ENCODE data around the gene AKAP4.

The AKAP4 gene, protein sequence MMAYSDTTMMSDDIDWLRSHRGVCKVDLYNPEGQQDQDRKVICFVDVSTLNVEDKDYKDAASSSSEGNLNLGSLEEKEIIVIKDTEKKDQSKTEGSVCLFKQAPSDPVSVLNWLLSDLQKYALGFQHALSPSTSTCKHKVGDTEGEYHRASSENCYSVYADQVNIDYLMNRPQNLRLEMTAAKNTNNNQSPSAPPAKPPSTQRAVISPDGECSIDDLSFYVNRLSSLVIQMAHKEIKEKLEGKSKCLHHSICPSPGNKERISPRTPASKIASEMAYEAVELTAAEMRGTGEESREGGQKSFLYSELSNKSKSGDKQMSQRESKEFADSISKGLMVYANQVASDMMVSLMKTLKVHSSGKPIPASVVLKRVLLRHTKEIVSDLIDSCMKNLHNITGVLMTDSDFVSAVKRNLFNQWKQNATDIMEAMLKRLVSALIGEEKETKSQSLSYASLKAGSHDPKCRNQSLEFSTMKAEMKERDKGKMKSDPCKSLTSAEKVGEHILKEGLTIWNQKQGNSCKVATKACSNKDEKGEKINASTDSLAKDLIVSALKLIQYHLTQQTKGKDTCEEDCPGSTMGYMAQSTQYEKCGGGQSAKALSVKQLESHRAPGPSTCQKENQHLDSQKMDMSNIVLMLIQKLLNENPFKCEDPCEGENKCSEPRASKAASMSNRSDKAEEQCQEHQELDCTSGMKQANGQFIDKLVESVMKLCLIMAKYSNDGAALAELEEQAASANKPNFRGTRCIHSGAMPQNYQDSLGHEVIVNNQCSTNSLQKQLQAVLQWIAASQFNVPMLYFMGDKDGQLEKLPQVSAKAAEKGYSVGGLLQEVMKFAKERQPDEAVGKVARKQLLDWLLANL

DNA sequence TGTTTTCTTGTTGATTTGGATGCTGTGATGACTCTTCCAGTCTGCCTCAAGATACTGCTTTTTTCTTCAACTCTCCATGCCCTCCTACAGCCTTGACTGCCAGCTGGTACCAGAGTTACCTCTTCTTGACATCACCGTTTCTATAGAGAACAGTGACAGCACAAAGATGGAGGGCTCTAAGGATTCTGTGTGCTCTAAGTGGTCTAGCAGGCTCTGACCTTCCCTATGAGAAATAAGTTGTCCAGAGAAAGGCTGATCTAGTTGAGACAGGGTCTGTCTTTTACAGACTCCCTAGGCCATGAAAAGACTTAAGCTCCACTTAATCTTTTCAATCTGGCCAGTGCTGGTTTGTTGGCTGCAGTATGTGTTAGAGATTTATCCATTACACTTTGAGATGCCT is at the start of gene AKAP4:
TSS of gene AKAP4 (minus strand) at position 101 of the 400 bp plus-strand sequence. CDS start 118 bp downstream, outside the sequence.
- TF ChIP-seq, protein P1, sequence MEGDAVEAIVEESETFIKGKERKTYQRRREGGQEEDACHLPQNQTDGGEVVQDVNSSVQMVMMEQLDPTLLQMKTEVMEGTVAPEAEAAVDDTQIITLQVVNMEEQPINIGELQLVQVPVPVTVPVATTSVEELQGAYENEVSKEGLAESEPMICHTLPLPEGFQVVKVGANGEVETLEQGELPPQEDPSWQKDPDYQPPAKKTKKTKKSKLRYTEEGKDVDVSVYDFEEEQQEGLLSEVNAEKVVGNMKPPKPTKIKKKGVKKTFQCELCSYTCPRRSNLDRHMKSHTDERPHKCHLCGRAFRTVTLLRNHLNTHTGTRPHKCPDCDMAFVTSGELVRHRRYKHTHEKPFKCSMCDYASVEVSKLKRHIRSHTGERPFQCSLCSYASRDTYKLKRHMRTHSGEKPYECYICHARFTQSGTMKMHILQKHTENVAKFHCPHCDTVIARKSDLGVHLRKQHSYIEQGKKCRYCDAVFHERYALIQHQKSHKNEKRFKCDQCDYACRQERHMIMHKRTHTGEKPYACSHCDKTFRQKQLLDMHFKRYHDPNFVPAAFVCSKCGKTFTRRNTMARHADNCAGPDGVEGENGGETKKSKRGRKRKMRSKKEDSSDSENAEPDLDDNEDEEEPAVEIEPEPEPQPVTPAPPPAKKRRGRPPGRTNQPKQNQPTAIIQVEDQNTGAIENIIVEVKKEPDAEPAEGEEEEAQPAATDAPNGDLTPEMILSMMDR (IDR thresholded peaks at IDR 0.05; ENCODE audit: low read depth, low read length), result no peak
- no peak within 1 kb of the TSS for H3K4me3 ChIP-seq (replicated peaks in 1 of 2; ENCODE audit: low read depth in 2 of 2, low read length in 2 of 2)
- DNase-seq (ENCODE audit: low read depth in 2 of 2), result no peak

DNA sequence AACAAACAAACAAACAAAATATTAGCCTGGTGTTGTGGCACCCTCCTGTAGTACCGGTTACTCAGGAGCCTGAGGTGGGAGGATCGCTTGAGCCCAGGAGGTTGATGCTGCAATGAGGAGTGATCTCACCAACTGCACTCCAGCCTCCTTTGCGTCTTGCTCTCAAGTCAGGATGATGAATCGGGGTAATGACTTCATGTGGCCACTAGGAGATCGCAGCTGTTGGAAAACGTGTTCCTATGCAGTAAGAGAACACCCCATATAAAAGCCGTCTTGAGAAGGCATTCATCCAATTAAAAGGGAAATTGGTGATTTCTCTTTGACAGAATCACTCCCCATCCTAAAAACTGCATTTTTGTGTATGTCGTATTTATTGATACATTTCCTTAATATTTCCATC is 10.7 kb upstream of the AKAP4 start:
- peak; percentile 8 to 50 for DNase-seq (ENCODE audit: low read depth in 2 of 2)
- H3K4me3 ChIP-seq (replicated peaks in 1 of 2; ENCODE audit: low read depth in 2 of 2, low read length in 2 of 2), result no peak overlapping the region
- TF ChIP-seq, protein P1 (IDR thresholded peaks at IDR 0.05; ENCODE audit: low read depth, low read length), result peak; percentile 38

DNA sequence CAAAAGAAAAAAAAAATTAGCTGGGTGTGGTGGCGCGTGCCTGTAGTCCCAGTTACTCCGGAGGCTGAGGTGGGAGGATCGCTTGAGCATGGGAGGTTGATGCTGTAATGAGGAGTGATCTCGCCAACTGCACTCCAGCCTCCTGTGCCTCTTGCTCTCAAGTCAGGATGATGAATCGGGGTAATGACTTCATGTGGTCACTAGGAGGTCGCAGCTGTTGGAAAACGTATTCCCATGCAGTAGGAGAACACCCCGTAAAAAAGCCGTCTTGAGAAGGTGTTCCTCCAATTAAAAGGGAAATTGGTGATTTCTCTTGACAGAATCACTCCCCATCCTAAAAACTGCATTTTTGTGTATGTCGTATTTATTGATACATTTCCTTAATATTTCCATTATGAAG is 5.9 kb upstream of the AKAP4 start:
- no peak overlapping the region for H3K4me3 ChIP-seq (replicated peaks in 1 of 2; ENCODE audit: low read depth in 2 of 2, low read length in 2 of 2)
- no peak for DNase-seq (ENCODE audit: low read depth in 2 of 2)
- TF ChIP-seq, protein P1 (IDR thresholded peaks at IDR 0.05; ENCODE audit: low read depth, low read length), result no peak

DNA sequence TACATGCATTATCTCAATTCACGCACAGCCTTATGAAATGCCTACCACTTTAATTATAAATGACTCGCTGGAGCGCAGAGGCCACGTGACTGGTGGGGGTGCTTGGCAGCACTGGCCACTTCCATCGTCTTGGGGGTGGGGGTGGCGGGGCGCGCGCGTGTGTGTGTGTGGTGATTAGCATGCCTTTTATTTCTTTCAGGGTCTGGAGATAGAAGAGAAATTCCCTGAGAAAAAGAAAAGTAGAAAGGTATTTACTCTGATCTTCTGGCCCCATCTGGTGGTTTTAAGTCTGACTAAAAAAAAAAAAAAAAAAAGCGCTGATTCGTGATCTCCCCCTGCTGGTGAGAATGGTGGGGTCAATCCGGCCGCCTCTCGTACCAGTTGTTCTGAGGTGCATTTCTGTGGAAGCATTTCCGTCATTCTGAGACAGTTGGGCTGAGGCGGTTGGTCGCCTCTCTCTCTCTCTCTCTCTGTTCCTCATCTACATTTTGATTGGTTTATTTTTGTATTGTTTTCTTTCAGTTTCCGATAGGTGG is 3.6 kb upstream of the AKAP4 start, which contains the start of gene CCNB3:
TSS of gene CCNB3 (plus strand) at position 402 of the 536 bp plus-strand sequence. CDS start 80,399 bp downstream, outside the sequence.
- DNase-seq (ENCODE audit: low read depth in 2 of 2), result peak; percentile 79 to 83
- peak within 1 kb of the TSS; percentile 13 to 37 for H3K4me3 ChIP-seq (replicated peaks in 1 of 2; ENCODE audit: low read depth in 2 of 2, low read length in 2 of 2)
- TF ChIP-seq, protein P1 (IDR thresholded peaks at IDR 0.05; ENCODE audit: low read depth, low read length), result peak; percentile 62

DNA sequence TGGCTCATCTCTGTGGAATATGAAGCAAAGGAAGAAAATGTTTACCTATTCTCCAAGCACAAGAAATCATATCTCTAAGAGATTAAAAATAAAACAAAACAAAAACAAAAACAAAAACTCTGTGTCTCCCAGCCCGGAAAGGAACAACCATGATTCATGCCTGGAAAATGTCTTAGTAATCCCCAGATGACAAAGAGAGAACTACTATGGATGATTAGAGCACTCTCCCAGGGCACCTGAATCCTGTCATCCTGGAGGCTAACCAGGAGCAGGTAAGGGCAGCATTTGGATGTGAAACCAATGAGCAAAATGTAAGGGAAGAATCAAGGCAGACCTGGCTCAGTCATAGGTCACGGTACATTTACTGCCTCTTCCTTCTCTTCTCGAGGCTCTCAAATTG is 1.7 kb upstream of the AKAP4 start:
- peak; percentile 1 to 46 for DNase-seq (ENCODE audit: low read depth in 2 of 2)
- H3K4me3 ChIP-seq (replicated peaks in 1 of 2; ENCODE audit: low read depth in 2 of 2, low read length in 2 of 2), result no peak overlapping the region
- TF ChIP-seq, protein P1 (IDR thresholded peaks at IDR 0.05; ENCODE audit: low read depth, low read length), result no peak

DNA sequence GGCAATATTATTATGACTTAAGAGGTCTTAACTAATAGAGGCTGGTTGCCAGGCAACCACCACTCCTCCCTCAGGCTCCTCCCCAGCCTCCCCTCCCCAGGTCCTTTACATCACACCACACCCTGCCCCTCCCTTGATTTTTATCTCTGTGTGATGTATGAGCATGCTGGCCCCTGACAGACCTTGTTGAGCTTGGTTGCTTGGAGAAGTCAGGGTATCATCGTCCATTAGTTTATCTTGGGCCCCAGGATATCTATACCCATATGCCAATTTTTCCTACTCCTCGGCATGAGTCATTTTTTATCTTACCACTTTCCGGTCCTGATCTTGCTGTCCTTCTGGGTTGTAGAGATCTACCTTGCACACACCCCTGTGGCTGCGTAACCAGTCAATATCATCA is 2.5 kb downstream of the AKAP4 start:
- TF ChIP-seq, protein P1 (IDR thresholded peaks at IDR 0.05; ENCODE audit: low read depth, low read length), result no peak
- no peak for DNase-seq (ENCODE audit: low read depth in 2 of 2)
- H3K4me3 ChIP-seq (replicated peaks in 1 of 2; ENCODE audit: low read depth in 2 of 2, low read length in 2 of 2), result no peak overlapping the region
